HCT116 (cell line): ENCODE data around the gene ACBD4. TPM values are rescaled to one million over a fixed set of nuclear protein-coding genes. Genes with fewer than 3 reads are reported as not detected.

ENCODE experiments used
- ATAC-seq: fragments of 200-7000 bp; cut with Tn5 transposase; 2 replicates; pipeline ENCODE4 v1.9.1; 2020; ENCODE audit warnings: mild to moderate bottlenecking, moderate library complexity
- BruUV-seq: library from RNA; stranded (reverse); fragments of 400-500 nt; replicated peaks from 2 replicates; lab custom pipeline; 2021; lab: Mats Ljungman, UMichigan
- CTCF ChIA-PET: fragments of 300-600 bp; sonication (Branson Sonifier 250); formaldehyde crosslinking; loops from one replicate; lab custom pipeline; 2021; ENCODE audit warnings: antibody characterized with exemption; lab: Charles Lee
- POLR2A ChIA-PET: fragments of 300-600, 350-600 bp; sonication (Branson Sonifier 250); formaldehyde crosslinking; loops from one replicate; lab custom pipeline; 2021; ENCODE audit warnings: antibody characterized with exemption; lab: Charles Lee
- RAD21 ChIA-PET, 2 experiments: fragments of 300-600 bp; sonication (Branson Sonifier 250); formaldehyde crosslinking; loops; one replicate each; lab custom pipeline; 2023; ENCODE audit warnings: low total read pairs in 2 of 2; ENCODE audit not compliant: uncharacterized antibody in 2 of 2, unreplicated experiment in 2 of 2, low non-redundant PET in 1 of 2; lab: Charles Lee
- DNase-seq: peaks from one replicate; pipeline ENCODE4 v3.0.0-alpha.2; 2010; ENCODE audit warnings: low read depth, low spot score
- H2AFZ ChIP-seq: fragments of 200-600 bp; shearing (Covaris generic), sonication (generic); 2 replicates; pipeline ENCODE4 v1.6.1; 2017; ENCODE audit warnings: low read depth, mixed run types, mixed read lengths, antibody characterized with exemption, low read length; ENCODE audit not compliant: poor library complexity, severe bottlenecking
- H3K27ac ChIP-seq: 2 replicates; pipeline ENCODE4 v1.5.1; 2012; ENCODE audit warnings: low read depth, low read length
- H3K27me3 ChIP-seq: fragments of 200-600 bp; sonication (generic); 2 replicates; pipeline ENCODE4 v1.6.1; 2016; ENCODE audit warnings: mixed run types, low read length, mixed read lengths; ENCODE audit not compliant: insufficient read depth
- H3K36me3 ChIP-seq, 2 experiments: fragments of 200-500 bp in 1 of 2; fragments of 200-600 bp in 1 of 2; sonication (Bioruptor generic) in 1 of 2; sonication (generic) in 1 of 2; 2 replicates each; pipeline versions ENCODE4 v1.5.1 to v1.6.1; 2014 to 2016; ENCODE audit warnings: low read length in 2 of 2, inconsistent platforms in 1 of 2, mixed read lengths in 1 of 2, mixed run types in 1 of 2; ENCODE audit not compliant: insufficient read depth in 2 of 2, control insufficient read depth in 1 of 2
- H3K4me1 ChIP-seq, 2 experiments: fragments of 200-600 bp in 1 of 2; sonication (generic) in 1 of 2; 2 replicates each; pipeline versions ENCODE4 v1.5.1 to v1.6.1; 2012 to 2017; ENCODE audit warnings: low read length in 2 of 2, inconsistent platforms in 1 of 2, mild to moderate bottlenecking in 1 of 2, mixed read lengths in 1 of 2, mixed run types in 1 of 2, moderate library complexity in 1 of 2; ENCODE audit not compliant: insufficient read depth in 2 of 2, control insufficient read depth in 1 of 2
- H3K4me2 ChIP-seq: fragments of 200-600 bp; sonication (generic); 2 replicates; pipeline ENCODE4 v1.6.1; 2017; ENCODE audit warnings: mixed run types, low read length, mixed read lengths
- H3K4me3 ChIP-seq, 2 experiments: fragments of 200-600 bp in 1 of 2; sonication (generic) in 1 of 2; replicated peaks in 1 of 2; 2 replicates each; pipeline ENCODE4 v1.5.1; 2011 to 2016; ENCODE audit warnings: low read length in 2 of 2, control low read depth in 1 of 2, low read depth in 1 of 2, mild to moderate bottlenecking in 1 of 2, mixed read lengths in 1 of 2, mixed run types in 1 of 2
- H3K79me2 ChIP-seq: fragments of 200-600 bp; sonication (generic); 2 replicates; pipeline ENCODE4 v1.6.1; 2017; ENCODE audit warnings: mild to moderate bottlenecking, mixed run types, low read length, moderate library complexity, mixed read lengths; ENCODE audit not compliant: insufficient read depth
- H3K9ac ChIP-seq: fragments of 200-600 bp; sonication (generic); 2 replicates; pipeline ENCODE4 v1.6.1; 2016; ENCODE audit warnings: low read length, mixed read lengths
- H3K9me2 ChIP-seq: fragments of 200-600 bp; sonication (generic), shearing (Covaris generic); 2 replicates; pipeline ENCODE4 v1.6.1; 2017; ENCODE audit warnings: mixed run types, mild to moderate bottlenecking, moderate library complexity; ENCODE audit not compliant: insufficient read depth
- H3K9me3 ChIP-seq, 2 experiments: fragments of 200-500 bp in 1 of 2; fragments of 200-600 bp in 1 of 2; sonication (Bioruptor generic) in 1 of 2; sonication (generic) in 1 of 2; 2 replicates each; pipeline ENCODE4 v1.6.1; 2014 to 2017; ENCODE audit warnings: low read length in 2 of 2, mixed read lengths in 2 of 2, inconsistent platforms in 1 of 2, low read depth in 1 of 2, mild to moderate bottlenecking in 1 of 2, mixed run types in 1 of 2, moderate library complexity in 1 of 2; ENCODE audit not compliant: control insufficient read depth in 1 of 2, insufficient read depth in 1 of 2
- H4K20me1 ChIP-seq: fragments of 200-600 bp; sonication (generic), shearing (Covaris generic); 2 replicates; pipeline ENCODE4 v1.6.1; 2017; ENCODE audit warnings: mixed run types, mild to moderate bottlenecking, moderate library complexity; ENCODE audit not compliant: insufficient read depth
- ATF3 ChIP-seq: IDR thresholded peaks from 2 replicates; pipeline ENCODE4 v1.6.1; 2012
- CBX3 ChIP-seq: IDR thresholded peaks from 2 replicates; pipeline ENCODE4 v1.6.1; 2012; ENCODE audit warnings: low read depth
- CEBPB ChIP-seq: IDR thresholded peaks from 2 replicates; pipeline ENCODE4 v1.6.1; 2012; ENCODE audit warnings: low read depth
- CTCF ChIP-seq, 3 experiments: fragments of 200-600 bp in 1 of 3; sonication (generic) in 1 of 3; IDR thresholded peaks in 2 of 3; conservative IDR thresholded peaks in 1 of 3; 2 replicates each; pipeline ENCODE4 v1.5.1; 2012 to 2017; ENCODE audit warnings: low read depth in 2 of 3, low read length in 2 of 3, antibody characterized with exemption in 1 of 3, borderline replicate concordance in 1 of 3, control low read depth in 1 of 3, mild to moderate bottlenecking in 1 of 3, mixed read lengths in 1 of 3, mixed run types in 1 of 3, moderate library complexity in 1 of 3; ENCODE audit not compliant: insufficient read depth in 1 of 3
- EGR1 ChIP-seq: IDR thresholded peaks from 2 replicates; pipeline ENCODE4 v1.6.1; 2012; ENCODE audit warnings: low read depth
- ELF1 ChIP-seq: IDR thresholded peaks from 2 replicates; pipeline ENCODE4 v1.6.1; 2012; ENCODE audit warnings: low read depth, borderline replicate concordance
- EZH2phosphoT487 ChIP-seq: fragments of 200-600 bp; IDR thresholded peaks from 2 replicates; pipeline ENCODE4 v1.6.1; 2018; ENCODE audit warnings: antibody characterized with exemption, borderline replicate concordance
- FOSL1 ChIP-seq: IDR thresholded peaks from 2 replicates; pipeline ENCODE4 v1.6.1; 2012; ENCODE audit warnings: low read depth
- JUND ChIP-seq: IDR thresholded peaks from 2 replicates; pipeline ENCODE4 v1.6.1; 2012
- MAX ChIP-seq: IDR thresholded peaks from 2 replicates; pipeline ENCODE4 v1.6.1; 2012
- POLR2A ChIP-seq: IDR thresholded peaks from 2 replicates; pipeline ENCODE4 v1.7.0; 2011; ENCODE audit warnings: borderline replicate concordance; ENCODE audit not compliant: insufficient read depth, insufficient read length; ENCODE audit errors: extremely low read depth
- POLR2AphosphoS5 ChIP-seq: IDR thresholded peaks from 2 replicates; pipeline ENCODE4 v1.6.1; 2011; ENCODE audit warnings: mild to moderate bottlenecking, low read depth, low read length, moderate library complexity
- REST ChIP-seq: IDR thresholded peaks from 2 replicates; pipeline ENCODE4 v1.6.1; 2012; ENCODE audit warnings: low read depth
- SIN3A ChIP-seq: IDR thresholded peaks from 2 replicates; pipeline ENCODE4 v1.6.1; 2012; ENCODE audit warnings: low read depth
- SP1 ChIP-seq: IDR thresholded peaks from 2 replicates; pipeline ENCODE4 v1.6.1; 2012; ENCODE audit warnings: low read depth
- SRF ChIP-seq: IDR thresholded peaks from 2 replicates; pipeline ENCODE4 v1.6.1; 2012; ENCODE audit warnings: low read depth
- TCF7L2 ChIP-seq: IDR thresholded peaks from 2 replicates; pipeline ENCODE4 v1.7.0; 2011; ENCODE audit warnings: borderline replicate concordance, inconsistent platforms; ENCODE audit not compliant: insufficient read depth, insufficient read length; ENCODE audit errors: extremely low read depth
- YY1 ChIP-seq: IDR thresholded peaks from 2 replicates; pipeline ENCODE4 v1.6.1; 2011; ENCODE audit warnings: low read length, low read depth, moderate library complexity, mild to moderate bottlenecking; ENCODE audit not compliant: insufficient replicate concordance; ENCODE audit errors: extremely low read depth
- ZFX ChIP-seq: fragments of 450-650 bp; IDR thresholded peaks from 2 replicates; pipeline ENCODE4 v1.6.1; 2017
- ZNF274 ChIP-seq: fragments of 200-500 bp; sonication (Bioruptor generic); IDR thresholded peaks from 2 replicates; pipeline ENCODE4 v1.6.1; 2014; ENCODE audit warnings: mild to moderate bottlenecking, low read depth, low read length, inconsistent platforms
- intact Hi-C: fragments of 100-400 bp; cut with micrococcal nuclease; formaldehyde crosslinking; loops from 2 replicates; pipeline ENCODE4 v1.10.0; 2022
- total RNA-seq: library from RNA; stranded (reverse); gene quantifications from one replicate; pipeline ENCODE4 v1.2.1, GENCODE V29; 2021; ENCODE audit not compliant: unreplicated experiment

Gene ACBD4
- total RNA-seq, 1 experiment from 2014 or later = 13.6 TPM

GRCh38 chr17:45102856-45103255 is 32.6 kb upstream of the ACBD4 start (continued):
- TF ChIP-seq MAX (no peak), CEBPB (no peak), EGR1 (no peak), ATF3 (no peak), EZH2phosphoT487 (no peak), TCF7L2 (no peak), SRF (no peak), SIN3A (no peak), ZNF274 (no peak)

GRCh38 chr17:45103269-45103795 is 32.2 kb upstream of the ACBD4 start:
- peaks cover 0 to 3% of the 10 kb centered on the region in 2 experiments; a peak in 1 of 4 replicates for H3K4me1 ChIP-seq
- H2AFZ ChIP-seq = no peak overlapping the region
- CTCF ChIA-PET = no interaction called here
- no peaks in the 10 kb centered on the region for H3K9me2 ChIP-seq
- ATAC-seq (no peak), DNase-seq (no peak)
- no peak overlapping the region for H3K4me2 ChIP-seq
- no peak overlapping the region for H3K27ac ChIP-seq
- no peak overlapping the region for H3K4me3 ChIP-seq
- H3K9ac ChIP-seq = no peak overlapping the region
- no peaks in the 10 kb centered on the region for H3K27me3 ChIP-seq
- POLR2A ChIA-PET = no interaction called here
- H3K9me3 ChIP-seq = no peaks in the 10 kb centered on the region
- H3K79me2 ChIP-seq = peaks cover 7% of the 10 kb centered on the region; the same call in 1 of the 2 replicates
- intact Hi-C loops = no loop called here
- H4K20me1 ChIP-seq = no peaks in the 10 kb centered on the region
- BruUV-seq = no TSS peak
- TF ChIP-seq ELF1 (no peak), ATF3 (no peak), FOSL1 (no peak), POLR2AphosphoS5 (no peak), EGR1 (no peak), CTCF (IDR thresholded peaks at IDR 0.05 in 2 of 3, conservative IDR thresholded peaks at IDR 0.05 in 1 of 3; ENCODE audit: borderline replicate concordance in 1 of 3, insufficient read depth in 1 of 3, low read depth in 2 of 3, low read length in 2 of 3) (no peak), SRF (no peak), POLR2A (no peak), YY1 (no peak), SIN3A (no peak), JUND (no peak), REST (no peak), SP1 (no peak), CBX3 (no peak), ZFX (no peak), CEBPB (no peak)
- TF ChIP-seq, all 23 proteins: peak for 0
- RAD21 ChIA-PET = no interaction called here
- H3K36me3 ChIP-seq = peaks cover 34 to 61% of the 10 kb centered on the region in 2 experiments
